Psoas muscle (tissue), 8 donors: ENCODE results near the gene GIGYF2. TPM values are rescaled to one million over a fixed set of nuclear protein-coding genes. Genes with fewer than 3 reads are reported as not detected.

Source experiments
- ATAC-seq, 4 donors: fragments of 200-7000 bp; cut with Tn5 transposase; one replicate each; pipeline ENCODE4 v1.9.1; 2020; ENCODE audit warnings: moderate library complexity in 3 of 4, mild to moderate bottlenecking in 2 of 4
- DNase-seq, 2 donors: peaks; one replicate each; pipeline ENCODE4 v3.0.0-alpha.2; 2020
- H3K27ac ChIP-seq: fragments of 200-600 bp; one replicate; pipeline ENCODE4 v1.8.0; 2022
- H3K27me3 ChIP-seq, 3 donors: fragments of 200-600 bp in 1 of 3; one replicate each; pipeline versions ENCODE4 v1.6.1 to v1.8.0; 2013 to 2022; ENCODE audit warnings: low read length in 2 of 3, mild to moderate bottlenecking in 2 of 3, moderate library complexity in 1 of 3; ENCODE audit not compliant: insufficient read depth in 3 of 3
- H3K36me3 ChIP-seq, 2 donors: fragments of 200-600 bp in 1 of 2; one replicate each; pipeline versions ENCODE4 v1.6.1 to v1.8.0; 2013 to 2022; ENCODE audit warnings: low read depth in 1 of 2, mild to moderate bottlenecking in 1 of 2, moderate library complexity in 1 of 2; ENCODE audit not compliant: insufficient read depth in 1 of 2
- H3K4me1 ChIP-seq: fragments of 200-600 bp; one replicate; pipeline ENCODE4 v1.8.0; 2022
- H3K4me3 ChIP-seq: fragments of 200-600 bp; one replicate; pipeline ENCODE4 v1.8.0; 2022; ENCODE audit warnings: mild to moderate bottlenecking
- H3K9me3 ChIP-seq: fragments of 200-600 bp; one replicate; pipeline ENCODE4 v1.8.0; 2022
- CTCF ChIP-seq: fragments of 200-600 bp; IDR thresholded peaks from one replicate; pipeline ENCODE4 v1.8.0; 2022; ENCODE audit warnings: antibody characterized with exemption
- WGBS, 3 donors: extraction: QIAGEN DNeasy Blood & Tissue Kit; methylation state at CpG; one replicate each; pipeline versions ENCODE4 v1.1.6 to v1.1.7; 2013; 5-methylcytosine and 5-hydroxymethylcytosine counted together
- intact Hi-C, 2 donors: fragments of 100-400 bp; cut with DNase I; formaldehyde crosslinking; loops; one replicate each; pipeline versions ENCODE4 v1.11.0 to v1.14.2; 2022
- polyA plus RNA-seq, 3 donors: library from polyadenylated mRNA; stranded (reverse); fragments of 200-250 nt; gene quantifications; one replicate each; pipeline ENCODE4 v1.2.3, GENCODE V29; 2013
- total RNA-seq, 4 donors: library from RNA; stranded (reverse); fragmentation: NEBNext Ultra II Directional in 2 of 4; extraction: Animal tissue kit (Norgen Biotek cat#: 25700) in 2 of 4; gene quantifications; one replicate each; pipeline versions ENCODE4 v1.2.1 to v1.2.4, GENCODE V29; 2021 to 2023
- donor health status: healthy with polysubstance abuse.
- donor health status: DM: no; HTN: no; CAD: no; lungs with moderate emphysema.
- donor health status: Bipolar disorder and iron deficiency.
- donor health status: healthy.
- donor health status: DM: yes; HTN: yes; CAD: no.
- donor health status: DM: no; HTN: no; CAD: no.
- donor health status: DM: no; HTN: no; CAD: no.
- donor health status: DM: yes; HTN: yes; CAD: no.

The GIGYF2 gene
- total and polyA plus RNA-seq, 7 donors, result 13.8 to 72.6 (median 64.3) TPM

GRCh38 chr2:232892843-232893242 lies 195.7 kb downstream of the GIGYF2 start:
- ATAC-seq (no peak), DNase-seq (peak; percentile 7 to 38)
- no peak for TF ChIP-seq CTCF
- 90 to 92% (median 91%) methylated on average over 20 of the region's 20 CpGs for WGBS, 3 donors
- Histone ChIP-seq H3K27ac (no peak overlapping the region), H3K9me3 (no peaks in the 10 kb centered on the region), H3K4me1 (peaks cover 8% of the 10 kb centered on the region), H3K4me3 (no peak overlapping the region), H3K27me3 (no peaks in the 10 kb centered on the region), H3K36me3 (no peaks in the 10 kb centered on the region)
- intact Hi-C loops, result no loop called here

GRCh38 chr2:232893834-232894233 lies 196.7 kb downstream of the GIGYF2 start:
- intact Hi-C loops, result no loop called here
- H3K27ac ChIP-seq, result no peak overlapping the region

GRCh38 chr2:232894251-232894650 lies 197.1 kb downstream of the GIGYF2 start:
- no peak overlapping the region for H3K27ac ChIP-seq
- H3K36me3 ChIP-seq, result no peaks in the 10 kb centered on the region
- no peak overlapping the region for H3K4me3 ChIP-seq
- peaks cover 8% of the 10 kb centered on the region for H3K4me1 ChIP-seq
- no peak for TF ChIP-seq CTCF
- H3K9me3 ChIP-seq, result no peaks in the 10 kb centered on the region
- DNase-seq (no peak), ATAC-seq (no peak)
- 88 to 92% (median 90%) methylated on average over 9 of the region's 9 CpGs for WGBS, 3 donors
- no peaks in the 10 kb centered on the region for H3K27me3 ChIP-seq
- intact Hi-C loops, result no loop called here

More at GRCh38 chr2:232893834-232894233, 196.7 kb downstream of the GIGYF2 start:
- no peak for ATAC-seq
- no peak overlapping the region for H3K4me3 ChIP-seq
- H3K9me3 ChIP-seq, result no peaks in the 10 kb centered on the region
- WGBS, 3 donors, result 93 to 95% (median 94%) methylated on average over 8 of the region's 8 CpGs
- H3K4me1 ChIP-seq, result peaks cover 8% of the 10 kb centered on the region
- no peaks in the 10 kb centered on the region for H3K27me3 ChIP-seq
- no peak for TF ChIP-seq CTCF
- peak in 1 of 2 donors; percentile 45 for DNase-seq
- no peaks in the 10 kb centered on the region for H3K36me3 ChIP-seq

GRCh38 chr2:232894746-232895145 lies 197.6 kb downstream of the GIGYF2 start:
- Histone ChIP-seq H3K9me3 (no peaks in the 10 kb centered on the region), H3K27me3 (no peaks in the 10 kb centered on the region), H3K4me3 (no peak overlapping the region), H3K27ac (no peak overlapping the region), H3K4me1 (peaks cover 8% of the 10 kb centered on the region), H3K36me3 (no peaks in the 10 kb centered on the region)
- WGBS, 3 donors, result 87 to 90% (median 88%) methylated on average over 19 of the region's 19 CpGs
- no peak for ATAC-seq
- intact Hi-C loops, result no loop called here
- no peak for DNase-seq
- no peak for TF ChIP-seq CTCF

GRCh38 chr2:232896111-232896510 lies 199.0 kb downstream of the GIGYF2 start:
- no peaks in the 10 kb centered on the region for H3K36me3 ChIP-seq
- no peaks in the 10 kb centered on the region for H3K9me3 ChIP-seq
- peaks cover 0 to 2% (median 0%) of the 10 kb centered on the region in 3 donors for H3K27me3 ChIP-seq
- DNase-seq (no peak), ATAC-seq (no peak)
- intact Hi-C loops, result no loop called here
- H3K4me1 ChIP-seq, result peaks cover 6% of the 10 kb centered on the region
- H3K27ac ChIP-seq, result no peak overlapping the region
- no peak overlapping the region for H3K4me3 ChIP-seq
- TF ChIP-seq CTCF, result no peak
